ELF-1 (cell line): Measurements from ENCODE around the gene SLAIN2.

ENCODE experiments used
- DNase-seq: peaks from one replicate; pipeline ENCODE4 v3.0.0-alpha.2; 2016; ENCODE audit warnings: low read depth, low spot score

SLAIN2 gene

DNA sequence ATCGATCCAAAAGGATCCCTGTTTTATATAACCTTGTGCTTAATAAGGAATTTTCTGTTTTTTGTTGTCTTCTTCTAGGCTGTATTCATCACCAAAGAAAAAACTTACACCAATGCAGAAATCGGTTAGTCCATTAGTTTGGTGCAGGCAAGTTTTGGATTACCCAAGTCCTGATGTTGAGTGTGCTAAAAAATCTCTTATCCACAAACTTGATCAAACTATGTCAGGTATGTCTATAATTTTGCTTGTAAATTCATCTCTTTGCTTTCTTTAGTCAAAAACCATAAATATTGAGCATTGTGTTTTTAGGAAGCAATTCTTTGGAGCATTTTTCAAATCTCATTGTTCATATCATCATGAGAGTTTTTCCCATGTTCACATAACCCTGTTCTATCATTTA is 28.4 kb downstream of the SLAIN2 start:
- no peak for DNase-seq

DNA sequence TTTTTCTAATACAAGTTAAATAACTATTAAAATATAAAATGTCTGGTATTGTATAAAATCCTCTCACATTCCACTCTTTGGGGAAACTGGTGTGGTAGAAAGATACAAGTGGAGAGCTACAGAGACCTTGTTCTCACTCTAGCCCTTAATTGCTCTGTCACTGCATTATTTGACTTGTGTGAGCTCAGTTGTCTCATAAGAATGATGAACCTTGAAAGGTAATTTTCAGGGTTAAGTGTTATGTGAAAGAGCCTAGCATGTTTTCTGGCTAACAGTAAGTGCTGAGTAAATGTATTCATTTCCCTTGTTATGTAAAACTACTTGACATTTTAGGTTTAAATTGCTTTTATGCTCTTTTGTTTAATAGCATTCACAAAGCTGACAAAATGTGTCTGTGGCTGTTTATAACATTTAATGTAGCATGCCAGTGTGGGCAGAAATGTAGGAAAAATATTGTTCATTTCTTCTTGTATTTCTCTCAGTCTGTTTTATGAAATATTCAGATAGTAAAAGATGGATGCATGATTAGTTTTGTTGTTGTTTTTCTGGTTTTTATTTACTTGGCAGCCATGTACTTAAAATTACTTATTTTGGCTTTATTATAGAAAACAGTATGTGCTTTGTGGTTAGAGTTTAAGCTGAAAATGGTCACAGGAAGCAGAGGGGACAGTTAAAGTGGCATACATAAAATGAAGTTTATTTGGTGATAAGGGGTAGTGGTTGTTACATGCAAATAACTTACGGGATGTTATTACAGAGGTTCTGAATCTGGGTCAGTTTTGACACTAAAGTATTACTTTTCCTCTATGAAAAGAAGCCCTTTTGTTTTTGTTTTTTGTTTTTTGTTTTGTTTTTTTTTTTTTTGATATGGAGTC is 29.2 kb downstream of the SLAIN2 start:
- no peak for DNase-seq

DNA sequence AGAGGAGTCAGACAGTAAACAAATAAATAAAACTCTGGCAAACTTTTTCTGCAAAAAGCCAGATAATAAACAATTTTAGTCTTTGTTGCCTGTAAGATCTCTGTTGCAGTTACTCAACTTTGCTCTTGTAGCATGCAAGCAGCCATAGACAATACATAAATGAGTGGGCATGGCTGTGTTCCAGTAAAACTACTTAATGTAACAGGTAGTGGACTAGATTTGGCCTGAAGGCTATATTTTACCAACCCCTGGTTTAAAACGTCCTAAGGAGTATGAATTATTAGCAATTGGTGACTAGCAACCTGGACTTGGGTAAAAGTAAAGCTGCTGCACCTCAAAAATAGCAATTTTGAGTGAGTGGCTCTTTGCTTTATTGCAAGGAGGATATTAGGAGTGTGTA is 30.9 kb downstream of the SLAIN2 start:
- DNase-seq = no peak

DNA sequence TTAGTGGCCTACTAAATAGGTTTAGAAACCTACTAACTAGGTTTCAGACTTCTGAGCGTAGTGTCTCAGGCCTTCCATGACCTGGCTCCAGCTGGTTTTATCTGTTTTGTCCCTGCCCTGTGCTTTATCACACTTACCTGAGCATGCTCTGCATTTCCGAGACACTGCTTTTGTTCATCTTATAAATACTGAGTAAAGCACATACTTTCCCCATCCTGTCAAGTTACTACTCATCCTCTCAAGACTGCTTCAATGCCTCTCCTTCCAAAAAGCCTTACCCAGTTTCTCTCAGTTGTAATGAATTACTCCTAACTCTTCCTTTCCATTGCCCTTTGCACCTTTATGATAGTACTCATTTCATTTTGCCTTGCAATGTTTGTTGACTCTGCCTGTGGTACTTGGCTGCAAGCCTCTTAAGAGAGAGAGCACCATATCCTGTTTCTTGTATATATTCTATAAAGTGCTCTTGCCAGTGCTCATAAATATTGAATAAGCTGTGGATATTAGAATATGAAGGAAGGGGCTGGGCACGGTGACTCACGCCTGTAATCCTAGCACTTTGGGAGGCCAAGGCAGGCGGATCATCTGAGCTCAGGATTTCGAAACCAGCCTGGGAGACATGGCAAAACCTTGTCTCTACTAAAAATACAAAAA is 34.4 kb downstream of the SLAIN2 start:
- DNase-seq = no peak

DNA sequence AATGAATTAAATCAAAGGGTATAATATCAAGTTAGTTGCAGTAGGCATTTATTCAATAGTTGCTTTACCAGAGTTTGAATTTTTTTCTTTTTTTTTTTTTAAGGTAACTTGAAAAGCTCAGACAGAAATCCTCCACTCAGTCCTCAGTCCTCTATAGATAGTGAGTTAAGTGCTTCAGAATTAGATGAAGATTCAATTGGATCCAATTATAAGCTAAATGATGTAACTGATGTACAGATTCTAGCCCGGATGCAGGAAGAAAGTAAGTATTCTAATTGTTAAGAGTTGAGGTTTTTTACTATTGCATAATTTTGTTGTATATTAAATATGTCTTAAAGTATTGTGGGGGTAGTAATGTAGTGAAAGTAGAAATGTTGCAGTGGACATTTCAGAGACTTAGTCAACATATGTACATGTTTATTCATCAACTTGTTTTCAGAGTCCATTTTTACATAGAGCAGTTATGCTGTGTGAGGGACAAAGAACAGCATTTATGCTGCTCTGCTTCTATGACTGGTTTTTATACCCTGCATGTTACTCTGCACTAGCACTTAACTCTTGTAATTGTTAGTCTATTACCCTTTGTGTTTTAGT is 38.4 kb downstream of the SLAIN2 start:
- no peak for DNase-seq

DNA sequence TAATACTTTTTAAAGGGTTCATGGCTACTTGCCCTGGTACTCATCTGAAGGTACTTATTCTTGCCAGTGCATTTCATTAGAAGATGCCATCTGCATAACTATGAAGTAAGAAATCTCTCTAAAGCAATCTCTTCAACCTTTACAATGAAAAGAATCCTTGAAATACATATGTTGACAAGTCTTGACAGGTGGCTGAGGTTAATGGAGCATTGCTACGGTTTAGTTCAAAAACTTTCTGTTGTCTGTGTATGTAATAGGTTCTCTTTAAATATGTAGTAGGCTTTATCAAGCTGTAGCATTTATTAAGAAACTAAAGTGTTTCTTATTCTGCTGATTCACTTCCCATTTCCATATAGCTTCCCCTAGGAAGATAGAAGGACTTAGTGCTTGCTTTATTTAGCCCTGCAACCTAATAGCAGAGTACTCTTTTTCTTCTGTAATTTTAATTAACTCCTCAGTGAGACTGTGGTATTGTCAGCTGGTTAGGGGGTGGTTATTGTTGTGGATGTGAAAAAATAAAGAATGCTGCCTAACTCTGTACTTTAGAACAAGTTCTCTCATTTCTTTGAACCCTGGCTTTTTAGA is 39.3 kb downstream of the SLAIN2 start:
- DNase-seq = no peak

DNA sequence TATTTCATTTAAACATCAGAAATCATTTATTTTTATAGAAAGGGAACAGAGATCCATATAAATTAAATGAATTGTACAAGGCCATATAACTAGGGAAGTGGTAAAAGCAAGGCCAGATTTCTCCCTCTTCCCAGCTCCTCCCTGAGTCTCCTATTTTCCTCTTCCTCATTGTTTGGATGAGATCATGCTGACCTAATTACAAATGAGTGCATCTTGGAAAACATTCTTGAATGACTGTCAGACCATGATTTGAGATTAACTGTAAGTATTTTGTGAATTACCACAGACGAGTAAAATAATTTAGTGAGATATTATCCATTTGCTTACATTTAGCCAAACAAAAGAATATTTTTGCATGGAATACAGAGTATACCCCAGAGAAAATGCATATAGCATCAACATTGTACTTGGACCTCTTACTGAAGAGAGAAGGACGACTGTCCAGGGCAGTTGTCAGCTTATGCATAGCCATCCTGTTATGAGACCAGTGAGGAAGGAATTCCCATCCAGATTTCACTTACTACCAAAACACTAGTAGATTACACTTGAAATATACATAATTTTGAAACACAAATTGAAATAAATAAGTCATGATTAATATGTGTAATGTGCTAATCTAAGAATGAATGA is 47.3 kb downstream of the SLAIN2 start:
- DNase-seq = no peak

DNA sequence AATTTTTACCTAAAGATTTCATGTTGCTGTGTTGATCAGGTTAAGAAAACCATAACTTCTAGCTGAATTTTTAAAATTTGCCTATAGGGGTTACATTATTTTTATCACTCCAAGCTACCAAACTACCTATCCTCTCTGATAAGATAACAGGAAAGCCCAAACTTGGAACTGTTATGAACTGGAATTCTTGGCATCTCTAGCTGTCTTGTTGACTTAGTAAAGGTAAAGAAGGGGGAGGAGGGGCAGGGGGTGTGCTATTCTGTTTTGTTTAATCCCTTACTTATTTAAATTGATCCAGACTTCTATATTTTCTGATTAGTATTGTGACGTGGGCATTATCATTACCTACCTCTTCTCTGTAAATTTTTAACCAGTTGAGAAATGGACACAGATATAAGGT is 54.7 kb downstream of the SLAIN2 start:
- no peak for DNase-seq

DNA sequence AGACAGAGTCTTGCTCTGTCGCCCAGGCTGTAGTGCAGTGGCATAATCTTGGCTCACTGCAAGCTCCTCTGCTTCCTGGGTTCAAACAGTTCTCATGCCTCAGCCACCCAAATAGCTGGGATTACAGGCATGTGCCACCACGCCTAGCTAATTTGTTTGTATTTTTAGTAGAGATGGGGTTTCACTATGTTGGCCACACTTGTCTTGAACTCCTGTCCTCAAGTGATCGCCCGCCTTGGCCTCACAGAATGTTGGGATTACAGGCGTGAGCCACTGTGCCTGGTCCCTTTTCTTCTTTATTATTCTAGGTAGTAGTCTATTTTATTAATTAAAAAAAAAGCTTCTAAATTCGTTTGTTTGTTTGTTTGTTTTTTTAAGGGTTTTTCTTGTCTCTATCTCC is 59.1 kb downstream of the SLAIN2 start:
- DNase-seq = no peak

DNA sequence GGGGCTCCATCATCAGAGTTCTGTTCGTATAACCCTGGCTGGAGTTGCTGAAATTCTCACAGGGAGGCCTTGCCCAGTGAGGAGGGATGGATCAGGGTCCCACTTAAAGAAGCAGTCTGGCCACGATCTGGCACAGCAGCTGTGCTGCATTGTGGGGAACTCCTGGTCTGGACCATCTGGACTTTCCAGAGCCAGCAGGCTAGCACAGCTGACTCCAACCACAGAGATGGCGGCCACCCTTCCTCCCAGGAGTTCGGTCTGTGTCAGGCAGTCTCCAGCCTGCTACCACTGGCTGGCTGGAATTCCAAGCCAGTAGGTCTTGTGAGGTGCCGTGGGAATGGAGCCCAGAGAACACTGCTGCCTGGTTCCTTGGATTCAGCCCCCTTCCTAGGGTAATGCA is 62.0 kb downstream of the SLAIN2 start:
- no peak for DNase-seq

DNA sequence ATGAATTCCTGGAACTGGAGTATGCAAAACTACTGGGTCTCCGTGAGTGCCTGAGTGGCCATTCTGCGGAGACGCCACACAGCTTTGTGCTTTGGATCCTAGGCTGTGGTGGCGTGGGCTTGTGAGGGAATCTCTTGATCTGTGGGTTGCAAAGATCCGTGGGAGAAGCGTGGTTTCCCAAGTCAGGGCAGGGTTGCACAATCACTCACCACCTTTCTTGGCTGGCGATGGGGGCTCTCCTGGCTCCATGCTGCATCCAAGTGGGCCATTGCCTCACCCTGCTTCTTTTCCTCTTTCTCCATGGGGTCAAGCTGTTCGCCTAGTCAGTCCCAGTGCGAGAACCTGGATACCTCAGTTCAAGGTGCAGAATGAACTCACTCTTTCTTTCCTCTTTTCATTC is 62.5 kb downstream of the SLAIN2 start:
- DNase-seq = no peak

DNA sequence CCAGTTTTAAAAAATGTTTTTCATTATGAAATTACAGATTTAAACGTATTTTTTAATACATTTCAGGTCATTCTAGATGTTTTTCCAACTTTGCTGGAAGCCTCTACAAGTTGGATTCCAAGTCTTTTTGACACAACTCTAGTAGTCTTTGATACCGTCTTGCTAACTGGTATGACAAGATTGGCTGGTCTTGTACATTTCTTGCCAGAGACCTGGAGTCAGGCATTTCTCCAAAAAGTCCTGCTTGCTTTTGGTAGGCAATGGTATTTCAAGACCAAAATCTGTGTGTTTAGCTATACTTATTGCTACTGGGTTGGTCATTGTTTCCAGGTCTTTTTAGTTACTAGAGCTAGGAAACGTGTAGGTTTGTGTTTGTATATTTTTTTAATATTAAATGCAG is 64.6 kb downstream of the SLAIN2 start:
- DNase-seq = no peak

DNA sequence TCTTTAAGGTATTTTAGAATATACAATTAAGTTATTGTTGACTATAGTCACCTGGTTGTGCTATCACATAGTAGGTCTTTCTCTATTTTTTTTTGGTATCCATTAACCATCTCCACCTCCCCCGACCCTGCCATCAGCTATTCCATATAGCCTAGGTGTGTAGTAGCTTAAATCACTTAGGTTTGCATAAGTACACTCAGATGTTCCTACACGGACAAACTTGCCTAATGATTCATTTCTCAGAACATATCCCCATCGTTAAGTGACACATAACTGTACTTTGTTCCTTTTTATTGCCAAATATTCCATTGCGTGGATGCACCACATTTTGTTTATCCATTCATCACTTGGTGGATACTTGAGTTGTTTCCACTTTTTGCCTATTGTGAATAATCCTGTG is 67.9 kb downstream of the SLAIN2 start:
- DNase-seq = no peak

DNA sequence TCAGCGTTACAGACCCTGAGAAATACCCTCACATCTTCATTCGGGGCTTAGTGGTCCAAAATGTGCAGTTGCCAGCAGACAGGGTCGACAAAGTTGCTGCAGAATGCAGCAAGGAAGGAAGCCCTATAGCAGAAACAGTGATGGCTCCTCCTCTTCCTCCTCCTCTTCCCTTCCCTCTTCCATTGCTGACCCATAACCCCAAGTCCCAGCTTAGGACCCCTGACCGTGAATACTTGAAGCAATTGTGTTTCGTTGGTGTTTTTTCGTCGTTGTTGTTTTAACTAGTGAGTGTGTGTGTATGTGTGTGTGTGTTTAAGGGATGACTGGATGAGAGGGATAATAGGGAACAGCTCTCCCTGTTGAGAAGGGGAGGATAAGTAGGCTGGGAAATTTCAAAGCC is 69.5 kb downstream of the SLAIN2 start:
- DNase-seq = no peak

DNA sequence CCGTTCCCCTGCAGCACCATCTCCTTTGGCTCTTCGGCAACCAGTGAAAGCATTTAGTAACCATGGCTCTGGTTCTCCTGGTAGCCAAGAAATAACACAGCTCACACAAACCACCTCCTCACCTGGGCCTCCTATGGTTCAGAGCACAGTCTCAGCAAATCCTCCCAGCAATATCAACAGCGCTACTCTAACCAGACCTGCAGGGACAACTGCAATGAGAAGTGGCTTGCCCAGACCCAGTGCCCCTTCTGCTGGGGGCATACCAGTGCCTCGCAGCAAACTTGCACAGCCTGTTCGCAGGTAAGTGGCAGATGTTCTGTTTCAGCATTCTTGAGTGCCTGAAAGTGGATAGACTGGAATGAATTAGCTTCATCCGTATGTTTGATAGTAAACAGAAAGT is 78.8 kb downstream of the SLAIN2 start:
- DNase-seq = peak; percentile 35

DNA sequence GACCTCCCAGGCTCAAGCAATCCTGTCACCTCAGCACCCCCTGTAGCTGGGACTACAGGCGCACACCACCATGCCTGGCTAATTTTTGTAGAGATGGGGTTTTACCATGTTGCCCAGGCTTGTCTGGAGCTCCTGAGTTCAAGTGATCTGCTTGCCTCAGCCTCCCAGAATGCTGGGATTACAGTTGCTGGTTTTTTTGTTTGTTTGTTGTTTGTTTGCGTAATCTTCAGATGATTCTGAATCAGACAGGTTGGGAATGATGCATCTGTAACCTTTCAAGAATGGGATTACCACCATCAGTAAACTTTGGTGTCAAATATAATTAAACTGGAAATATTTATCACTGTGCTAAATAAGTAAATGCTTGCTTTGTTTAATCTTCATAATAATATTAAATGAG is 79.8 kb downstream of the SLAIN2 start:
- DNase-seq = no peak

DNA sequence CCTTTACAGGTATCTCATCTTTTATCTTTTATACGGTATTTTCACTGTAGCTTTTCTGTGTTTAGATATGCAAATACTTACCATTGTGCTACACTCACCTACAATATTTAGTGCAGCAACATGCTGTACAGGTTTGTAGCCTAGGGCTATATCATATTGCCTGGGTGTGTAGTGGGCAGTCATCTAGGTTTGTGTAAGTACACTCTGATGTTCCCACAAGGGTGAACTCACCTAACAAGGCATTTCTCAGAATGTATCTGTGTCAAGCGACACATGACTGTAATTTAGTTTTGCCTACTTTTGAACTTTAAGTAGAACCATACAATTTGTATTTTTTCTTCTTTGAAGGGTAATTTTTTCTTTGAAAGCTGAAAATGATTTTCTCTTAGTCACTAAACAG is 87.6 kb downstream of the SLAIN2 start:
- DNase-seq = no peak

DNA sequence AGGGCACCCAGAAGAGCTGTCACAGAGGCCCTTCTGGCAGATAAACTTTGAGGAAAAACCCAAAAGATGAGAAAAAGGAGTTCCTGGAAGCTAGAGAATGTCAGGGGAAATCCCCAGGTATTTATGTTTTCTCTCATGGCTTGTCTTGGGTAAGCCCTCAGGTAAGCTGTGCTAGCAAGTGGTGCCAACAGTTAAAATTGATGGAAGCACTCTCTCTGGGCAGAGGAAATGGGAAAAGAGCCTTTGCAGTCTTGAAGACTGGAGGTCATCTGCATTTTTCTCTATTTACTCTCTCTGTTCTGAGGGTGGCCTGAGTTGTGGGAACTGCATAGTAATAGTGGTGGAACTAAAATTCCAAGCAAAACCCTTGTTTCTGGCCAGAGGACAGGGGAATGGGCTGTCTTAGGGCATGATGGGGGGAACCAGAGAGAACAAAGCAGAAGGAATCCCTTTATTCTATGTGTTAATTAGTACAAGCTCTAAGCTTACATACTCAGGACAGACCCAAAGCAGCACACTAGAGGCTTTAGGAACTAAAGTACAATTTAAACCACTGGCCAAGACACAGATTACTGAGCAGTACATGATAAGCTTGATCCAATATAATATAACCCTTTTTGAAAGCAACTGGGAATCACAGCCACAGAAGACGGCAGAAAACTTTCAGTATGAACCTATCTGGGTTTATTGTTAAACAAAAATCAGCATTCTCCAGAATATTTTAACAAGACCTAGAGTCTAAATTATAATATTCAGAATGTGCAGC is 88.6 kb downstream of the SLAIN2 start:
- no peak for DNase-seq

DNA sequence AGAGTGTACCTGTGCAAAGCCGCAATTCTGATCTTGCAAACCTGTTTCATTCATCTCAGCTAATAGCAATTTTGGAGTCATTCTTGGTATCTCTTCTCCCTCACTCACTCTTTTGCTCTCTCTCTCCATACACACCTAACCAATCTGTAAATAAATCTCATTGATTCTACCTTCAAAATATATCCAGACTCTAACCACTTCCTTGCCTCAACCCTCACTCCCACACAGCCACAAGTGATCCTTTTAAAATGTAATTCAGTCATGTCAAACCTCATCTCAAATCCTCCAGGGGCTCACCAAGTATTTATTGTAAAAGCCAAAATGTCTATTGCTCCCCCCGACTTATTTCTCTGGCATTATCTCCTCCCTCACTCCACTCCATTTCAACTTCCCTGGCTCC is 90.1 kb downstream of the SLAIN2 start:
- no peak for DNase-seq

DNA sequence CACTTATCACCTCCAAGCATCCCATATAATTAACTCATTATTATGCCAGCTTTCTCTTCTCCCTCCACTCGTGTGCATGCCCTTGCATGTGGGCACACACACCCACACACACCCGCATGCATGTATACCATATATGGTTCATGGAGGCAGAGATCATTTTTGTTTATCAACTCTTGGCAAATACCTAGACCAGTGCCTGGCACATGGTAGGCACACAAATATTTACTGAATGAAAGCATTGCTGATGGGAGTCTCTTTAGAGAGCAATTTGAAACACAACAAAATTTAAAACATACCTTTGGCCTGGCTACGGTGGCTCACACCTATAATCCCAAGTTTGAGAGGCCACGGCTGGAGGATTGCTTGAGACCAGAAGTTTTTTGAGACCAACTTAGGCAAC is 90.7 kb downstream of the SLAIN2 start:
- DNase-seq = no peak

DNA sequence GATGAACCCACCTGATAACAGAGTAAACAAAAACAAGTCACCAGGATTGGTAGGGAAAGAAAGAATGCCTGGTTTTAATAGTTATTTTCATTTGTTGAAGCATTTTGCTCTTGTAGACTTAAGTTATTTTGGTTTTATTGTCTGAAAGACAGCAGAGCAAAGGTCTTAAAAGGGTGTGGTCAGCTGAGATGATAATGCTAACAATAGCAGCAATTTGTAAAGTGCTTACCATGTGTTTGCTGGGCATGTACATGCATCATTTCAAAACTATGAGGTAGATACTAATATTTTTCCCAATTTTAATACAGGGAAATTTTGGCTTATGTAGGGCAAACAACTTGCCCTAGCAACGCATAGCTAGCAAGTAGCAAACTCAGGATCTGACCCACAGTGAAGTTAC is 95.0 kb downstream of the SLAIN2 start:
- no peak for DNase-seq
